HEK293 (cell line): Measurements from ENCODE around the gene PRELID2.
"Not testable (repeated sequence)": the region's sequence is repeated elsewhere in the genome, so short reads cannot be mapped to it uniquely, and the experiment has no call there.

Experiments
- CTCF ChIA-PET: fragments of 350-600 bp; formaldehyde crosslinking; extraction: SDS; loops from one replicate; lab custom pipeline; 2021; ENCODE audit warnings: antibody characterized with exemption; lab: Yijun Ruan, JAX
- POLR2A ChIA-PET: fragments of 300-600 bp; formaldehyde crosslinking; extraction: SDS; loops from one replicate; lab custom pipeline; 2020; ENCODE audit warnings: antibody characterized with exemption, inconsistent platforms; lab: Yijun Ruan, JAX
- H3K27ac ChIP-seq: fragments of 200-500 bp; sonication (Bioruptor generic); 2 replicates; pipeline ENCODE4 v1.5.1; 2014; ENCODE audit warnings: low read depth, low read length, control low read depth, inconsistent platforms; ENCODE audit errors: extremely low read depth
- H3K36me3 ChIP-seq, 2 experiments: fragments of 200-500 bp in 1 of 2; sonication (Bioruptor generic) in 1 of 2; 1 replicate in 1 of 2; 2 replicates in 1 of 2; pipeline ENCODE4 v1.5.1; 2014 to 2017; ENCODE audit warnings: inconsistent platforms in 2 of 2, low read length in 2 of 2; ENCODE audit not compliant: control insufficient read depth in 2 of 2, insufficient read depth in 1 of 2
- H3K4me1 ChIP-seq: fragments of 200-500 bp; sonication (Bioruptor generic); 2 replicates; pipeline ENCODE4 v1.5.1; 2014; ENCODE audit warnings: mild to moderate bottlenecking, low read length, inconsistent platforms; ENCODE audit not compliant: control insufficient read depth, insufficient read depth
- H3K4me3 ChIP-seq: 2 replicates; pipeline ENCODE4 v1.5.1; 2011; ENCODE audit warnings: low read depth, mild to moderate bottlenecking, control low read depth, low read length, moderate library complexity
- H3K9me3 ChIP-seq: fragments of 200-500 bp; sonication (Bioruptor generic); 2 replicates; pipeline ENCODE4 v1.5.1; 2014; ENCODE audit warnings: low read depth, low read length, inconsistent platforms; ENCODE audit not compliant: control insufficient read depth, insufficient read depth
- BCL11B ChIP-seq: fragments of 450-650 bp; formaldehyde crosslinking; IDR thresholded peaks from 2 replicates; pipeline ENCODE4 v1.5.1; 2016; ENCODE audit warnings: low read depth, missing biosample characterization, missing genetic modification characterization
- HOXA7 ChIP-seq: sonication (generic); formaldehyde crosslinking; IDR thresholded peaks from 2 replicates; pipeline ENCODE4 v1.8.1; 2022; ENCODE audit warnings: missing genetic modification reagents, borderline replicate concordance
- OVOL3 ChIP-seq: fragments of 450-650 bp; formaldehyde crosslinking; IDR thresholded peaks from 2 replicates; pipeline ENCODE4 v1.5.1; 2016; ENCODE audit warnings: missing biosample characterization, missing genetic modification characterization
- SP3 ChIP-seq: fragments of 450-650 bp; formaldehyde crosslinking; IDR thresholded peaks from 2 replicates; pipeline ENCODE4 v1.5.1; 2016; ENCODE audit warnings: missing biosample characterization, missing genetic modification characterization
- ZNF146 ChIP-seq: fragments of 450-650 bp; formaldehyde crosslinking; IDR thresholded peaks from 2 replicates; pipeline ENCODE4 v1.5.1; 2016; ENCODE audit warnings: missing biosample characterization, missing genetic modification characterization
- ZNF155 ChIP-seq: fragments of 450-650 bp; formaldehyde crosslinking; IDR thresholded peaks from 2 replicates; pipeline ENCODE4 v1.5.1; 2016; ENCODE audit warnings: missing biosample characterization, missing genetic modification characterization
- ZNF221 ChIP-seq: fragments of 450-650 bp; formaldehyde crosslinking; IDR thresholded peaks from 2 replicates; pipeline ENCODE4 v1.5.1; 2017; ENCODE audit warnings: missing biosample characterization, missing genetic modification characterization, borderline replicate concordance
- ZNF223 ChIP-seq: fragments of 450-650 bp; formaldehyde crosslinking; IDR thresholded peaks from 2 replicates; pipeline ENCODE4 v1.5.1; 2016; ENCODE audit warnings: missing biosample characterization, missing genetic modification characterization
- ZNF266 ChIP-seq: fragments of 450-650 bp; formaldehyde crosslinking; IDR thresholded peaks from 2 replicates; pipeline ENCODE4 v1.5.1; 2016; ENCODE audit warnings: missing biosample characterization, missing genetic modification characterization, low read depth
- ZNF433 ChIP-seq: fragments of 450-650 bp; formaldehyde crosslinking; IDR thresholded peaks from 2 replicates; pipeline ENCODE4 v1.5.1; 2016; ENCODE audit warnings: missing biosample characterization, missing genetic modification characterization, low read depth
- ZNF658 ChIP-seq: fragments of 450-650 bp; formaldehyde crosslinking; IDR thresholded peaks from 2 replicates; pipeline ENCODE4; 2016; ENCODE audit warnings: missing biosample characterization, missing genetic modification characterization
- ZSCAN23 ChIP-seq: fragments of 450-650 bp; formaldehyde crosslinking; IDR thresholded peaks from 2 replicates; pipeline ENCODE4 v1.5.1; 2016; ENCODE audit warnings: missing biosample characterization, missing genetic modification characterization
- TF ChIP-seq, protein P1 (sequence below): sonication (generic); formaldehyde crosslinking; IDR thresholded peaks from 2 replicates; pipeline ENCODE4 v1.8.1; 2022; ENCODE audit warnings: mild to moderate bottlenecking, moderate library complexity, missing genetic modification reagents
- TF ChIP-seq, protein P2 (sequence below): fragments of 450-650 bp; formaldehyde crosslinking; IDR thresholded peaks from 2 replicates; pipeline ENCODE4 v1.5.1; 2016; ENCODE audit warnings: missing biosample characterization, missing genetic modification characterization
- TF ChIP-seq, protein P3 (sequence below): fragments of 450-650 bp; formaldehyde crosslinking; IDR thresholded peaks from 2 replicates; pipeline ENCODE4 v1.5.1; 2016; ENCODE audit warnings: missing biosample characterization, missing genetic modification characterization

Gene PRELID2

GRCh38 chr5:145798503-145798902 is 36.6 kb downstream of the PRELID2 start:
- H3K36me3 ChIP-seq, H3K27ac ChIP-seq, POLR2A ChIA-PET, CTCF ChIA-PET, H3K4me1 ChIP-seq, H3K9me3 ChIP-seq, H3K4me3 ChIP-seq: not testable (repeated sequence)
- TF ChIP-seq ZNF146 (tag by site-specific recombination) = peak; percentile 57; the same call in 1 of the 2 replicates

- no peaks in the 10 kb centered on the region for H3K9me3 ChIP-seq
- ChIA-PET CTCF (no interaction called here), POLR2A (no interaction called here)
- H3K36me3 ChIP-seq = peaks cover 0 to 3% of the 10 kb centered on the region in 2 experiments; a peak in 1 of 3 replicates
- no peak for TF ChIP-seq SP3 (tag by site-specific recombination)
- no peaks in the 10 kb centered on the region for H3K4me1 ChIP-seq
- no peak overlapping the region for H3K4me3 ChIP-seq
- no peak overlapping the region for H3K27ac ChIP-seq
Measured at GRCh38 chr5:145797336-145797735, 37.8 kb downstream of the PRELID2 start.

- TF ChIP-seq, protein P1, sequence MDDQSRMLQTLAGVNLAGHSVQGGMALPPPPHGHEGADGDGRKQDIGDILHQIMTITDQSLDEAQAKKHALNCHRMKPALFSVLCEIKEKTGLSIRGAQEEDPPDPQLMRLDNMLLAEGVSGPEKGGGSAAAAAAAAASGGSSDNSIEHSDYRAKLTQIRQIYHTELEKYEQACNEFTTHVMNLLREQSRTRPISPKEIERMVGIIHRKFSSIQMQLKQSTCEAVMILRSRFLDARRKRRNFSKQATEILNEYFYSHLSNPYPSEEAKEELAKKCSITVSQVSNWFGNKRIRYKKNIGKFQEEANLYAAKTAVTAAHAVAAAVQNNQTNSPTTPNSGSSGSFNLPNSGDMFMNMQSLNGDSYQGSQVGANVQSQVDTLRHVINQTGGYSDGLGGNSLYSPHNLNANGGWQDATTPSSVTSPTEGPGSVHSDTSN (CRISPR knock-in tag) = no peak
- TF ChIP-seq ZNF658 = no peak
- TF ChIP-seq ZNF266 (tag by site-specific recombination) = no peak
- no peak for TF ChIP-seq HOXA7
- TF ChIP-seq ZNF223 = no peak
- no peak for TF ChIP-seq ZNF433
- TF ChIP-seq, protein P2, sequence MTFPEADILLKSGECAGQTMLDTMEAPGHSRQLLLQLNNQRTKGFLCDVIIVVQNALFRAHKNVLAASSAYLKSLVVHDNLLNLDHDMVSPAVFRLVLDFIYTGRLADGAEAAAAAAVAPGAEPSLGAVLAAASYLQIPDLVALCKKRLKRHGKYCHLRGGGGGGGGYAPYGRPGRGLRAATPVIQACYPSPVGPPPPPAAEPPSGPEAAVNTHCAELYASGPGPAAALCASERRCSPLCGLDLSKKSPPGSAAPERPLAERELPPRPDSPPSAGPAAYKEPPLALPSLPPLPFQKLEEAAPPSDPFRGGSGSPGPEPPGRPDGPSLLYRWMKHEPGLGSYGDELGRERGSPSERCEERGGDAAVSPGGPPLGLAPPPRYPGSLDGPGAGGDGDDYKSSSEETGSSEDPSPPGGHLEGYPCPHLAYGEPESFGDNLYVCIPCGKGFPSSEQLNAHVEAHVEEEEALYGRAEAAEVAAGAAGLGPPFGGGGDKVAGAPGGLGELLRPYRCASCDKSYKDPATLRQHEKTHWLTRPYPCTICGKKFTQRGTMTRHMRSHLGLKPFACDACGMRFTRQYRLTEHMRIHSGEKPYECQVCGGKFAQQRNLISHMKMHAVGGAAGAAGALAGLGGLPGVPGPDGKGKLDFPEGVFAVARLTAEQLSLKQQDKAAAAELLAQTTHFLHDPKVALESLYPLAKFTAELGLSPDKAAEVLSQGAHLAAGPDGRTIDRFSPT (tag by site-specific recombination) = no peak
- TF ChIP-seq ZSCAN23 (tag by site-specific recombination) = no peak
- no peak for TF ChIP-seq ZNF155
- TF ChIP-seq OVOL3 = no peak
- no peak for TF ChIP-seq SP3 (tag by site-specific recombination)
- TF ChIP-seq, protein P3, sequence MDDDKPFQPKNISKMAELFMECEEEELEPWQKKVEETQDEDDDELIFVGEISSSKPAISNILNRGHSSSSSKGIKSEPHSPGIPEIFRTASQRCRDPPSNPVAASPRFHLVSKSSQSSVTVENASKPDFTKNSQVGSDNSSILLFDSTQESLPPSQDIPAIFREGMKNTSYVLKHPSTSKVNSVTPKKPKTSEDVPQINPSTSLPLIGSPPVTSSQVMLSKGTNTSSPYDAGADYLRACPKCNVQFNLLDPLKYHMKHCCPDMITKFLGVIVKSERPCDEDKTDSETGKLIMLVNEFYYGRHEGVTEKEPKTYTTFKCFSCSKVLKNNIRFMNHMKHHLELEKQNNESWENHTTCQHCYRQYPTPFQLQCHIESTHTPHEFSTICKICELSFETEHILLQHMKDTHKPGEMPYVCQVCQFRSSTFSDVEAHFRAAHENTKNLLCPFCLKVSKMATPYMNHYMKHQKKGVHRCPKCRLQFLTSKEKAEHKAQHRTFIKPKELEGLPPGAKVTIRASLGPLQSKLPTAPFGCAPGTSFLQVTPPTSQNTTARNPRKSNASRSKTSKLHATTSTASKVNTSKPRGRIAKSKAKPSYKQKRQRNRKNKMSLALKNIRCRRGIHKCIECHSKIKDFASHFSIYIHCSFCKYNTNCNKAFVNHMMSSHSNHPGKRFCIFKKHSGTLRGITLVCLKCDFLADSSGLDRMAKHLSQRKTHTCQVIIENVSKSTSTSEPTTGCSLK (tag by site-specific recombination) = no peak
- no peak for TF ChIP-seq ZNF221 (tag by site-specific recombination)
- TF ChIP-seq BCL11B (tag by site-specific recombination) = no peak
- Histone ChIP-seq H3K9me3 (no peaks in the 10 kb centered on the region), H3K36me3 (peaks cover 0 to 3% of the 10 kb centered on the region in 2 experiments; a peak in 1 of 3 replicates), H3K27ac (no peak overlapping the region), H3K4me1 (no peaks in the 10 kb centered on the region), H3K4me3 (no peak overlapping the region)
- ChIA-PET POLR2A (no interaction called here), CTCF (interaction anchor here (0.6 kb wide), 1 partner anchor 309 kb away, joined by 3 read pairs; the partner anchor contains the start of gene PLAC8L1)
Measured at GRCh38 chr5:145796318-145796717, 38.8 kb downstream of the PRELID2 start.
